MCF 10A (cell line): ENCODE results near the gene CDC45. TPM values are rescaled to one million over a fixed set of nuclear protein-coding genes. Genes with fewer than 3 reads are reported as not detected.

Source experiments
- BruUV-seq: library from RNA; stranded (reverse); fragments of 400-500 nt; replicated peaks from 2 replicates; lab custom pipeline; 2021; lab: Mats Ljungman, UMichigan
- CTCF ChIA-PET: fragments of 300-600 bp; sonication (Branson Sonifier 250); formaldehyde crosslinking; extraction: SDS; loops from one replicate; lab custom pipeline; 2021; ENCODE audit warnings: antibody characterized with exemption, inconsistent platforms; lab: Yijun Ruan, JAX
- POLR2A ChIA-PET: fragments of 300-600, 350-650 bp; sonication (Branson Sonifier 250); formaldehyde crosslinking; extraction: SDS; loops from one replicate; lab custom pipeline; 2020; ENCODE audit warnings: antibody characterized with exemption, inconsistent platforms; lab: Yijun Ruan, JAX
- DNase-seq: peaks from one replicate; pipeline ENCODE4 v3.0.0-alpha.2; 2018; ENCODE audit not compliant: unreplicated experiment
- H3K27ac Mint-ChIP-seq: one replicate; pipeline ENCODE4 v1.8.0; 2022; ENCODE audit warnings: mild to moderate bottlenecking, low read depth, mixed read lengths; ENCODE audit not compliant: unreplicated experiment
- H3K27me3 Mint-ChIP-seq: one replicate; pipeline ENCODE4 v1.8.0; 2022; ENCODE audit warnings: mixed read lengths; ENCODE audit not compliant: insufficient read depth, unreplicated experiment
- H3K36me3 Mint-ChIP-seq: one replicate; pipeline ENCODE4 v1.8.0; 2022; ENCODE audit warnings: mild to moderate bottlenecking, moderate library complexity, mixed read lengths; ENCODE audit not compliant: insufficient read depth, unreplicated experiment
- H3K4me1 Mint-ChIP-seq: one replicate; pipeline ENCODE4 v1.8.0; 2022; ENCODE audit warnings: mixed read lengths; ENCODE audit not compliant: insufficient read depth, unreplicated experiment
- H3K4me3 Mint-ChIP-seq: one replicate; pipeline ENCODE4 v1.8.0; 2022; ENCODE audit warnings: mild to moderate bottlenecking, moderate library complexity, mixed read lengths; ENCODE audit not compliant: unreplicated experiment
- H3K9me3 Mint-ChIP-seq: one replicate; pipeline ENCODE4 v1.8.0; 2022; ENCODE audit warnings: mixed read lengths; ENCODE audit not compliant: unreplicated experiment
- intact Hi-C: fragments of 100-400 bp; cut with micrococcal nuclease; formaldehyde crosslinking; loops from 2 replicates; pipeline ENCODE4 v1.14.1; 2022
- total RNA-seq: library from RNA; stranded (reverse); gene quantifications from 2 replicates; pipeline ENCODE4 v1.2.3, GENCODE V29; 2022
- TF ChIP-seq, protein P1 (sequence below): fragments of 200-600 bp; IDR thresholded peaks from one replicate; pipeline ENCODE4 v1.8.0; 2022; ENCODE audit warnings: antibody characterized with exemption, mild to moderate bottlenecking; ENCODE audit not compliant: unreplicated experiment

The CDC45 gene
- total RNA-seq, 1 experiment from 2014 or later = 18.6 TPM

DNA sequence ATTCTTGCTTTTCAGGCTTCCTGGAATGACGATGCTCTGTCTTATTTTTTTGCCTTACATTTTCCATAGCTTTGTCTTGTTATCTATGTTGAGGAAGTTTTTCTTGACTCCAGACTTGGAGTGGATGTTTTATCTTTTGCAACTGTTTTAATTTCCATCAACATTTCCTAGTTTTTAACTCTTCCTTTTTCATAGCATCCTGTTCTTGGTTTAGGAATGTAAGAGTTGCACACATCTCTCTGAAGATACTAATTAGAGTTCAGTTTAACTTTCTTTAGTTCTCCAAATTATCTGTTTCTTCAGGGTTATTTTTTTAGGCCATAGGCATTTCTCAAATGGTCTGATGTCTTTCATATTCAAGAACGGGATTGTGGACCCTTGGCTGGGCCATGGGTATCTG, 34.1 kb downstream of the CDC45 start:
- no TSS peak for BruUV-seq
- Mint-ChIP-seq H3K36me3 (peaks cover 5% of the 10 kb centered on the region), H3K4me1 (no peaks in the 10 kb centered on the region), H3K27me3 (no peaks in the 10 kb centered on the region), H3K4me3 (no peak overlapping the region), H3K9me3 (no peaks in the 10 kb centered on the region), H3K27ac (no peak overlapping the region)
- DNase-seq = no peak
- TF ChIP-seq, protein P1, sequence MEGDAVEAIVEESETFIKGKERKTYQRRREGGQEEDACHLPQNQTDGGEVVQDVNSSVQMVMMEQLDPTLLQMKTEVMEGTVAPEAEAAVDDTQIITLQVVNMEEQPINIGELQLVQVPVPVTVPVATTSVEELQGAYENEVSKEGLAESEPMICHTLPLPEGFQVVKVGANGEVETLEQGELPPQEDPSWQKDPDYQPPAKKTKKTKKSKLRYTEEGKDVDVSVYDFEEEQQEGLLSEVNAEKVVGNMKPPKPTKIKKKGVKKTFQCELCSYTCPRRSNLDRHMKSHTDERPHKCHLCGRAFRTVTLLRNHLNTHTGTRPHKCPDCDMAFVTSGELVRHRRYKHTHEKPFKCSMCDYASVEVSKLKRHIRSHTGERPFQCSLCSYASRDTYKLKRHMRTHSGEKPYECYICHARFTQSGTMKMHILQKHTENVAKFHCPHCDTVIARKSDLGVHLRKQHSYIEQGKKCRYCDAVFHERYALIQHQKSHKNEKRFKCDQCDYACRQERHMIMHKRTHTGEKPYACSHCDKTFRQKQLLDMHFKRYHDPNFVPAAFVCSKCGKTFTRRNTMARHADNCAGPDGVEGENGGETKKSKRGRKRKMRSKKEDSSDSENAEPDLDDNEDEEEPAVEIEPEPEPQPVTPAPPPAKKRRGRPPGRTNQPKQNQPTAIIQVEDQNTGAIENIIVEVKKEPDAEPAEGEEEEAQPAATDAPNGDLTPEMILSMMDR = no peak
- POLR2A ChIA-PET = interaction anchor here (1.0 kb wide), 1 partner anchor 82 kb away, joined by 3 read pairs; no protein-coding TSS in a partner anchor
- intact Hi-C loops = no loop called here
- CTCF ChIA-PET = no interaction called here

DNA sequence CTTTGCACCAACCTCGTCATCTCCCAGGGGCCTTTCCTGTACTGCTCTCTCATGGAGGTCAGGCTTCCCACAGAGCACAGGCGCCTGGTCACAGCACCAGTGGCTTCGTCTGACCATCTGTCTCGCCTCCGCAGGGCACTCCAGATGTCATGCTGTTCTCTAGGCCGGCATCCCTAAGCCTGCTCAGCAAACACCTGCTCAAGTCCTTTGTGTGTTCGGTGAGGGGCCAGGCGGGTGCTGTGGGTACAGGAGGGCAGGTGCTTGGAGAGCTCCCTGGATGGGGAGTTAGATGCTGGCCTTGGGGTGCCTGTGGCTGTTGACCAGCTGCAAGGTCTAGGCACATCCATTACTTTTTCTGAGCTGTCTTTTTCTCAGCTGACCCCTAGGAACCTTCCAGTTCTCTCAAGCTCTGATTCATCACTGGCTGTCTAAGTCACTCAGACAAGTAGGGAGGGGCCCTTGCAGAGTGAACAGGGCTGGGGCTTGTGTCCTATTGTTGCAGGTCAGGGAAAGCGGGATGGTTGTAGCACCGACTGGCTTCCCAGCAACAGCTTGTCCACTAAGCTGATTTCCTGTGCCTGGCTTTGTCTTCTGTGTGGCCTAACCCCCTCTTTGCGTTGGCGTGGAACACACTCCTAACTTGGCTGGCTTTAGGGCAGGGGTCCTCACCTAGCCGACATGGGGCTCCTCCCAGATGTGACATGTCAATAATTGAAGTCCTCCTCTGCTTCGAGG, 35.3 kb downstream of the CDC45 start:
- CTCF ChIA-PET = no interaction called here
- H3K36me3 Mint-ChIP-seq = peaks cover 9% of the 10 kb centered on the region
- POLR2A ChIA-PET = no interaction called here

DNA sequence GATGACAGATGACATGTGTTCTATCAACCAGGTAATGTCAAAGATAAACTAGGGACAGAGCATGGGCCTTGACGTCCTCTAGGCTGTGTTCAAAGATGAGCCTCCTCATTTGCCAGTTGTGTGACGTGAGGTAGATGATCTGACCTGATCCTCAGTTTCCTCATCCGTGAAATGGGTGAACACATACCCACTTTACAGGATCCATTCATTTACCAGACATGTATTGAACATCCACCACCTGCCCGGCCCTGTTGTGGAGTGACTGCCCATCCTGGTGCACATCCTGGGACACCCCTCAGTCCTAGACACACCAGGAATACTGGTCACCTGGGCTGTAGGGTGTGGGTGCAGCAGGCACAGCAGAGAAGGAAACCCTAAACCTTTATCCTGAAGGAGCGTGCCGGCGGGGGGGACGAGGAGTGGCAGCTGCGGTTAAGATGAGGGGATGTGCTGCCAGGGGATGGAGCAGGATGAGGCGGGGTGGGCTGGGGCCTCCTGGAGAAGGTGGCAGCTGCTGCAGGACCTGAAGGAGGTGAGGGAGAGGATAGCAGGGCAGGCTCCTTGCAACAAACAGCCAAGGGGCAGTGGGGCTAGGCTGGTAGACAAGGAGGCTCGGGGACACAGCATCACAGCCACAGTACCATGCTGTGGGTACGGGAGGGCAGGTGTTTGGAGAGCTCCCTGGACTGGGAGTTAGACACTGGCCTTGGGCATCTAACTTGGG, 36.1 kb downstream of the CDC45 start:
- BruUV-seq = no TSS peak
- CTCF ChIA-PET = no interaction called here
- intact Hi-C loops = no loop called here

More for the DNA sequence above, 35.3 kb downstream of the CDC45 start:
- no peak for DNase-seq
- no peak overlapping the region for H3K4me3 Mint-ChIP-seq
- no peaks in the 10 kb centered on the region for H3K4me1 Mint-ChIP-seq
- BruUV-seq = no TSS peak
- no peak overlapping the region for H3K27ac Mint-ChIP-seq
- H3K27me3 Mint-ChIP-seq = no peaks in the 10 kb centered on the region
- TF ChIP-seq, protein P1 = no peak
- H3K9me3 Mint-ChIP-seq = no peaks in the 10 kb centered on the region
- intact Hi-C loops = no loop called here

More for the DNA sequence above, 36.1 kb downstream of the CDC45 start:
- no peak overlapping the region for H3K27ac Mint-ChIP-seq
- H3K4me1 Mint-ChIP-seq = no peaks in the 10 kb centered on the region
- no peaks in the 10 kb centered on the region for H3K9me3 Mint-ChIP-seq
- TF ChIP-seq, protein P1 = no peak
- DNase-seq = no peak
- H3K36me3 Mint-ChIP-seq = peaks cover 9% of the 10 kb centered on the region
- POLR2A ChIA-PET = interaction anchor here (0.7 kb wide), 1 partner anchor 554 kb away, joined by 5 read pairs; no protein-coding TSS in a partner anchor
- no peak overlapping the region for H3K4me3 Mint-ChIP-seq
- H3K27me3 Mint-ChIP-seq = no peaks in the 10 kb centered on the region
